Stimulated activated CD8-positive, alpha-beta memory T cell treated with anti-CD3 and anti-CD28 coated beads, Interleukin-7, amount 100 ng/mL, for 48 hours (primary cell): ENCODE results near the gene ATF6B.

Experiments
- DNase-seq, 2 donors: peaks; one replicate each; pipeline ENCODE4 v3.0.0-alpha.2; 2020; ENCODE audit warnings: low read depth in 1 of 2; ENCODE audit errors: extremely low read depth in 1 of 2

ATF6B gene

DNA sequence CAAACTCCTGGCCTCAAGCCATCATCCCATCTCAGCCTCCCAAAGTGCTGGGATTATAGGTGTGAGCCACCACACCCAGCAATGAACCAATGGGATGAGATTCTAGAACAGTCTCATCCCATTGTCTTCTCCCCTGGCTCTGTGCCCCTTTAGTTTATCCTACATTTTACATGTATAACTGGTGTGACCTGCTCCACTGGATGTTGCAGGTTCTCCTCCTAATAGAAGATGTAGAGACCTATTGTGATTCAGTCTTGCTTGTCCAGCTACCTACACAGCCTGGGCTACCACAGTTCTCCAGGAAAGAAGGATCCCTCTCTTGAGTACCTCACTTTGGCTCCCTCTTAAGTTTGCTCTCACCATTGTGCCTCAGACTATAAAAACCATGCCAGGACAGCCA, 4.1 kb upstream of the ATF6B start:
- no peak for DNase-seq

DNA sequence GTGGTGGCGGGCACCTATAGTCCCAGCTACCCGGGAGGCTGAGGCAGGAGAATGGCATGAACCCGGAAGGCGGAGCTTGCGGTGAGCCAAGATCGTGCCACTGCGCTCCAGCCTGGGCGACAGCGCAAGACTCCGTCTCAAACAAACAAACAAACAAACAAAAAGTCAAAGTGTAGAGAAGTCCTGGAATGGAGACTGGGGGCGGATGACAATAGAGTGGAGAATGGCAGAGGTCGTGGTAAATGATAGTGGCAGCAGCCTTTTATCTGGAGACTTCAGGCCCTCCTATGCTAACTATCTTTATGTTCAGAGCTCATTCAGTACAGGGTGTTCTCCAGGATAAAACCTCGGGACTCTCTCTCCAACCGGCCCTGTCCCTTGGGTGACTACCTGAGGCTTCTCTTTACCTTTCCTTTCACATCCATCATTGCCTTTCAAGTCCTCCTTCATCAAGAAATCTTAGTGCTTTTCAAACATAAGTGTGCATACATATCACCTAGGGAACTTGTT, 3.4 kb upstream of the ATF6B start:
- DNase-seq: no peak

DNA sequence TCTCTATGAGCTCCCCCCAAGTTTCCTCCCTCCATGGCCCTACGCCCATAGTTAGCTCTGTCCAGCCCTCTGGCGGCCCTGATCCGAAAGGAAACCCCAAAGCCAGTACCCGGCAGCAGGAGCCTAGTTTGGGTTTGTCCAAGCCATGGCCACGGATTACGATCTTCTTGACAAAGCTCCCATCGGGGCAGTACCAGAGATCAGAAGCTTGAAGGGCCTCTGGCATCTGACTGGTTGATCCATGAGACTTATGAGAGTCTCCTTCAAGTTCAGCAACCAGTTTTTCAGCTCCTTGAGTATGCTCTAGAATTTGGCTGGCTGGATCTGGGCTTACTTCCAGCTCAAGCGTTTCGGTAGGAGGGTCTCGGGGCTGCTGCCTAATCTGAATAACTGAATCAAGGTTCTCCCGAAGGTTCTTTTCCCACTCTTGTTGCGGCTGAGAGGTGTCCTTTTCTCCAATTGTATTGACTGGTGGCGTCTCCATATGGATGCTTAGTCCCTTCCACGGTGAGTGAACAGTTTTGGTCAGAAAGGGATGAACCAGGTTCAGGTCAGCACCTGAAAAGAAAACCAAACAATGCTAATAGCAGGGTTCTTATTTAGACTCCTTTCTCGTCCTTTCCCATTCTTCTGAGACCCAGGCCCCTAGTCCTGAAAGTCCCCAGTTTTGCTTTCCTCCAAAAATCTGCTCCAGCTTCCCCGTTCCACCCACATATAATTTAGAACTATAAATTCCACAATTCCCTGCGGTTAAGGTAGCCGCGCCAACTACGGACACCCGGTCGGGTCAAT, 1.4 kb upstream of the ATF6B start:
- DNase-seq: no peak

DNA sequence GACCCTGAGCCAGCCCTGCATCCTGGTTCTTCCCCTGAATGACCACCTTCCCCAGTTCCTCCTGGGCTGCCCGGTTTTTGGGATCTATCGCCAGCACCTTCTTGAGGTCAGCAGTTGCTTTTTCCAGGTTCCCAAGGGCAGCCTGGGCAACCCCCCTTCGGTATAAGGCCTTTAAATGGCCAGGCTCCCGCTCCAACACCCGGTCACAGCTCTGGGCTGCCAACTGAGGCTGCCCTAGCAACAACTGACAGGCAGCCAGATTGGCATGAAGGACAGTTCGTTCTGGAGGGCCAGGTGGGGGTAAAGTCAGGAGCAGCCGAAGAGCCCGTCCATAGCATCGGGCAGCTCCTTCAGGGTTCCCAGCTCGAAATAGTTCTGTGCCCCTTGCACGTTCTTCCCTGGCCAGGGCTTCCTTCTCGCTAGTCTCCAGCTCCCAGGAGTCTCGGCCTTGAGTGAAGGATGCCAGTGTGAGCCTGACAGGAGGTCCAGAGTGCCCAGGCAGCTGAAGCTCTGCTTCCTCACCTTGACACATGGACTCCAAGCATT, 778 bp upstream of the ATF6B start:
- no peak for DNase-seq

DNA sequence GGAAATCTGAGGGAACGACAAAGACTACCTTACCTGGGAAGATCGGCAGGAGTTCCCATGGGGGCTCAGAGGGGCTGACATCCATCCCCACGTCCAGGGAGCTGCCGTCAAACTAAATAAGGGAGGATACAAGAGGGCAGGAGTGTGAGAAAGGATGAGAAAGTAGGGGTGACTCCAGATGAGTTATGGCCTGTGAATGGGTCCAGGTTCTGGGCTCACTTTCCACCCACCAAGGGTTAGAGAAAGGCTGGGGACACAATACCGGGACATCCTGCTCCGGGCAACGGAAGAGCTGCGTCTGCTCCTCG, 683 bp downstream of the ATF6B start:
- DNase-seq: no peak

DNA sequence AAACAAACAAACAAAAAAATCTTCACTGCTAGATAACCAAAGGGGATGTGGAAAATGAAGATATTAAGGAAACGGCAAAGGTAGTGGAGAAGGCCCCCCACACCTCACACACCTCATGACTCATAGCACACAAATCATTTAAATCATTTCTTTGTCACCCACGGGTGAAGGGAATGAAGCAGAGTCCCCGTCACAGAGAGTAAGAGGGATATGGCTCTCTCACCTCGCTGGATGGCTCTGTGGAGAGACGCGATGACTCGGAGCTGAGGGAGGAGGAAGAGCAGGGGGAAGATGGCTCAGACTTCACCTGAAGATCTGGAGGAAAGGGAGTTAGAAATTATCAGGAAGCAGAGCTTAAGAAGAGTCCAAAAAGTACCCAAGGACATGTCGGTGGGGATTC, 1.2 kb downstream of the ATF6B start:
- no peak for DNase-seq

DNA sequence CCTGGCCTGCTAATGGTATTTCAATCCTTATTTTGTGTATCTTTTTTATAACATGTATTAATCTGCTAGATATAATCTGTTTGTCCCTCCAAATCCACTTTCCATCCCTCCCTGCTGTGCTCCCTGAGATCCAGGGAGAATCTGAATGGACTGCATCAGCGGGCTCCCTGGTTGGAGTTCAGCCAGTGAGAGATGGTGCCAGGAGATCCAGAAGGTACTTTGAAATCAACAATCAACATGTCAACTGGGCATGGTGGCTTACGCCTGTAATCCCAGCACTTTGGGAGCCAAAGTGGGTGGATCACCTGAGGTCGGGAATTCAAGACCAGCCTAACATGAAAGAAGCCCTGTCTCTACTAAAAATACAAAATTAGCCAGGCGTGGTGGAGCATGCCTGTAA, 4.4 kb downstream of the ATF6B start:
- no peak for DNase-seq

DNA sequence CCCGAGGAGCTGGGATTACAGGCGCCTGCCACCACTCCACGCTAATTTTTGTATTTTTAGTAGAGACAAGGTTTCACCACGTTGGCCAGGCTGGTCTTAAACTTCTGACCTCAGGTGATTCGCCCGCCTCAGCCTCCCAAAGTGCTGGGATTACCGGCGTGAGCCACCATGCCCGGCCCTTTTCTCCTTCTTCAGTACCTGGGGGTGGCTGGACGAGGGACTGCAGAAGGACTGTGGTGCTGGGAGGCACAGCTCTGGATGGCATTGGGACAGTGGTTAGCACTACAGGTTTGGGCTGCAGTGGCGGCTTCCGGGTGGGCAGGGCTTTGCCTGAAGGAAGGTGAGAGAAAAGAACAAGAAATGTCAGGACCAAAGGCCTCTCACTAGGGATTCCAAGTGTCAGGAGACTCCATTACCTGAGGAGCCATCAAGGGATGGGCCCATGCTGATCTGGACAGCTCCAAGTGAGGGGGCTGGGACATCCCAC, 7.4 kb downstream of the ATF6B start:
- DNase-seq: no peak

DNA sequence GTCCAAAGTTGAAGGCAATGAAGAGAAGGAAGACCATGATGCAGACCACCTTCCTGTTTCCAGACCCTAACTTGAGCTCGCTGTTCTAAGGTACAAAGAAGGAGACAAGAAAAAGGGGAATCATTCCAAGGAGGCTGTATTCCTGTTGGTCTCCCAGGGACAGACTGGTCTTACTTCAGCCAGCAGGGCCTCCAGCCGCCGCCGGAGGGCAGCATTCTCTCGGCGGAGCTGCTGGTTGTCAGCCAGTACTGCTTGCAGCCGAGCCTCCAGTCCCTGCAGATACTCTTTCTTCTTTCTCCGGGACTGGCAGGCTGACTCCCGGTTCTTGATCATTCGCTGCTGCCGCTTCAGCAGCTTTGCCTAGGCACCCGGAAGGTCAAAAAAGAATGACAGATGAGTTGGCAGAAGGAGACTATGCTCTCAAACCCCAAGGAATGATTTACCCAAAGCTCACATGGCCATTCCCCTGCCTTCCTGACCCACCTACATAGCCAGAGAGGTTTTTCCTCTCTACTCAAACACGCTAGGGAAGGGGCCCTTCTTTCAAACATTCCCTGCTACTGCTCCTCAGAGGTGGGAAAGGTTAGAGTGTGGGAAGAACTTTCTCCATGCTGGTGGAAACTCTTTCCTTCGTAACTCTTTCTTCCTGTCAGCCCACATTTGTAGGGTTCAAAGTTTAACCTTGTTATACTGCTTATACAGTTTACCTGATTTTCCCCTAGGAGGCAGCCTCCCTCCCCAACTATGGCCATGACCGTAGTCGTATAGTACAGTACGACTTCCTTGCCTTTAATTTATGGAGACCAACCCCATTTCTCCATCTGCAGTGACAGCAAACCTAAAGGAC, 9.0 kb downstream of the ATF6B start:
- peak; percentile 35 to 47 for DNase-seq

DNA sequence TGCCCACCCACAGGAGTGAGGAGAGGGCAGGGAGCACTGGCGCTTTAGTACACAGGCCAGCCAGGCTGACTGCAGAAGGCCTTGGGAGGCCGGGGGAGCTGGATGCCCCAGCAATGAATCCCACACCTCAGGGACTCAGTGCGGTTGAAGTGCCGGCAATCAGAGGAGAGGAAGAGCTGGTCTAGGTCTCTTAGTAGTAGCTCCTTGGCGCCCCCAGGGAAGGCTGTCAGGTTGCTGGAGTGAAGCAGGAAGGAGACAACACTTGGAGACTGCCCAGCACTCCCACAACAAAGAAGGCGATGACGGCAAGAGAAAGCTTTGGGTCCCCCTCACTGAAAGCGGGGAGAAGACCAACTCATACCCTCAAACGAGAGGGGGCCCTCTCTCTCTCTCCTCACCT, 10.6 kb downstream of the ATF6B start:
- no peak for DNase-seq

DNA sequence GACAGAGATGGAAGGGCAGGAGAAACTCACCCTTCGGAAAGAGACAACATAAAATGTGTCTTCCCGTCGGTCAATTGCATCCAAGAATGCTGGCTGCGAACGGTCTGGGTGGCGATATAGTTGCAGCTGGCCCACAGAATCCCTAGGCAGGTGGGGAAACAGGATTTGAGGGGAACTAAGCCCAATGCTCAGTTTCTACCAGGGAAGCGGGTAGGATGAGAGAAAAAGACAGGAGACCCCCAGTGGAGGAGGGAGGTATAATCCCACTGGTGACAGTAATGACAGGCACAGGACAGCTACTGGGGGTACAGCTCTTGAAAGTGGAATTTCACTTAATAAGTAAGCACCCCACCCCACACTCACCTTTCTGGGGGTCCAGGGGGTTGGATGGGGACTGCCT, 11.4 kb downstream of the ATF6B start:
- DNase-seq: no peak

DNA sequence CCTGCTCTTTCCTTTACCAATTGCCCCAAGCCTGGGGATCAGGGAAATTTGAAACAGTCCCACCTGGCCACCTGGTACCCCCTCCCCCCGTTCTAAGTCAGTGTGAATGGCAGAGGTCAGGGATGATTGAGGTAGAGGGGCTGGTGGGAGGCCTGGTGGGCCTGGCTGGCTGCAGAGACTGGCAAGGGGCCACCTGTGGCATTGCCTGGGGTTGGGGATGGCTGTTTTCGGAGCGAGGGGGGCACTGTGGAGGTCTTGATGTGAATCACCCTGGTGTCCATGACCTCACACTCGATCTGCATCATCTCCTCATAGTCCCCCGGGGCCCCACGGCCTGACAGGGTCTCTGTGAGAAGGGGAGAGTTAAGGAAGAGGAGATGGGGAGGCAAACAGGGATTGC, 12.4 kb downstream of the ATF6B start:
- DNase-seq: no peak

DNA sequence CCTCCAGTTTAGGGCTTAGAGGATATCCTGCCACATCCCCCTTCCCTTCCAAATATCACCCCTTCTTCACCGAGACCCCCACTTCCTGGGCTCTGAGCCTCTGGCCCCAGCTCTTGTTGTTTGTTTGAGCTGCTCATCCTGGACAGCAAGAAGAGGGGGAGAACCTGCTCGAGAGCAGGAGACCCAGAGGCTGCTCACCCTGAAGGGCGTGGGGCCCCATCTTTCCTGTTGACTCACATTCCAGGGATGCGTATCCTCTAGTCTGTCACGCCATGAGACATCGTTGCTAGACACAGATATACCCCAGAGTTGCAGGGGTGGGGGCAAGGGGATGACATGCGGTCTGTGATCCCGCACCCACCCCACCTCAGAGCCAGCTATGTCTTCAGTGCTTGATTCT, 13.2 kb downstream of the ATF6B start:
- DNase-seq: no peak

DNA sequence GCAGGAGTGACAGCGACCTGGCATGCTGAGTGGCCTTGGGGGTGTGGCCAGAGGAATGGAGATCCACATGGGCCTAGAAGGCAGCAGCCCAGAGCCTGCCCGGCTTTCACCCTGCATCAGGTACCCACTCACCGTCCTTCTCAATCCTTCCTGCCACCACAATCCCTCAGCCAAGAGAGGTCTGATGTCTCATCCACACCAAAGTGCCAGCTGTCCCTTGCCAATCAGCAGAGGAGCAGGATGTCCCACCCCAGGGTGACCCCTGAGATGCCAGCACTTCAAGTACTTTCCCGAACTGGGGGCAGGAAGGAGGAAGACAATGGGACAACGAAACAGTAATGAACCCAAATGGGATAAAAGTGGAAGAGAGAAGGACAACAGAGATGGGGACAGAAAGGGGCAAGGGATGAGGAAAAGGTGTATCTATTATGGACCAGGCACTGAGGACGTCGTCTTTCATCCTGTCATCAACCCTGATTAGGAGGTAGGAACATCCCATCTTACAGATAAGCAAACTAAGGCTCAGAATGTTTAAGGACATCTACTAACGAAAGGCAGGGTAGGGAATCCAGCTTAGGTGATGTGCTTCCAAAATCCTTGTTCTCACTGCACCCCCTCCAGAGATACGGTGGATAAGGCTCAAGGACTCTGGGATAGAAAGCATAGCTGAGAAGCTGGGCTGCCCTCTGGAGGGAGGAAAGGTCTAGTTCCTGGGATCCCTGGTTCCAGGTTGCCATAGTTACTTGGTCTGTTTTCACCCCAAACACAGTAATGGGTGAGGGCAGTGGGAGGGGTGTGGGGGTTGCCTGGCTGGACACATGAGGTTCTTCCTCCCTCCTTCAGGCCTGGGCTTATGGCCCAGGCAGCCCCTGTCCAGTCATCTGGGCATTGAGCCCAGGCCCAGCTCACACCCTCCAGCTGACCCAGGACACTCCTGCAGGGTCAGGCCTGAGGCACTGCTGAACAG, 14.4 kb downstream of the ATF6B start:
- DNase-seq: no peak

DNA sequence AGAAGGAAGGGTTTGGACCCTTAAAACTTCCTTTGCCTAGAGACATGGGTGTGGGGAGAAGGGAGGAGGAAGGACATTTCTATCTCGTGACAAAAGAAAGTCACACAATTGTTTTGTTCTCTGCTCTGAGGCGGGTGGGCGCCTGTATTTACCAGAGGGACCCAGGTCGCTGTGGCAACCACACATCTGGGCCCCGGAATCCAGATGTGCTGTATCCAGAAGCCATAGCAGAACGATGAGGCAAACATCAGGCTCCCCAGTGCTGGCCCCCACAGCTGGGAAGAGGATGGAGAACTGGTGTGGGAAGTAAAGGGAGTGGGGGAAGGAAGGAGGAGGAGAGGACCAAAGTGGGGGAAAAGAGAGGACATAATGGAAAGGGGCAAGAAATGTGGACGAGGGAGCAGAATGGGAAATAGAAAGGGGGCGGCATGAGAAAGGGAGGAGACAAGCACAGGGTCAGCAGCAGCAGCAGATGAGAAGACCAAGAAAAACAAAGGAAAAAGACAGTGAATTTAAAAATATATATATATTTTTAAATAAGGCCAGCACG, 15.5 kb downstream of the ATF6B start:
- DNase-seq: no peak

DNA sequence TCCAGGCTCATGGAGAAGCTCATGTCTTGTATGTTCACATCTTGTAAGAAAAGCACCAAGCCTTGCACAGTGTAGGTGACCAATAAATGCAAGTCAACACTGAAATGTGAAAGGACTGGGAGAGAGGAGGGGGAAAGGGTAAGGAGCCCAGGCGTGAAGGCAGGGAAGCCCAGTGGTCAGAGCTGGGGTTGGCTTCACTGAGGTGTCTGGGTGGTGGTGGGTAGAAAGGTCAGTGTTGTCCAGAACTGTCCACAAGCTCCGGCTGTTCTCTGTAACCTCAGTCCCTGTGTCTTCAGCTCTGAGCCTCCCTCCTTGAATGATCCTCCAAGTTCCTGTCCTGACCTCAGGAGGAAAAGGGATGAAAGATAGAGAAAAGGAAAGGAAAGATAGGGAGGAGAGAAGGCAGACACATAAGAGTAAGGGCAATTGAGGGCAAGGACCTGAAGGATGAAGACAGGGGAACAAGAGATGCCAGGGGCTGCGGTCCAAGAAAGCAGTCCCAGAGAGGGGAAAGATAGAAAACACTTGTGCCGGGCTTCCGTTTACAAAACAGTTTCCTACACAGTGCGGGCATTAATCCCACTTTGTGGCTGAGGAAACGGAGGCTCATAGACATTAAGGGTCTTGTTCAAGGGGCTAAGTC, 16.5 kb downstream of the ATF6B start:
- DNase-seq: no peak

DNA sequence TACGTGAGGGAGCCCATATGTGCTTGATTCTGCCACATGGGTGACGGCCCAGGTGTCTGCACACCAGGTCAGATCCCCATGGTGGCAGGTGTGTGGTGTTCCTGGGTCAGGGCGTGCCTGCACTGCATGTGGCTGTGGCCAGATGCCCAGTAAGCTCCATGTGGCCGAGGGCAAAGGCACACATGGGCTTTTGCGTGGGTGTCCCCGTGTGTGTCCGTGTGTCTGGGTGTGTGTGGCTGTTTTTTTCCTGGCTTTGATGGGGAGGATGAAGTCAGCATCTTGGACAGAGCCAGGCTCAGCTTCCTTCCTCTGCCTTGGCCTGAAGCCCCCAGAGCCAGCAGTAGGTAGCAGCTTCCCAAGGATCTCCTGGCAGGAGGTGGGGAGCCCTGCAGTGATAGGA, 17.4 kb downstream of the ATF6B start:
- DNase-seq: no peak

DNA sequence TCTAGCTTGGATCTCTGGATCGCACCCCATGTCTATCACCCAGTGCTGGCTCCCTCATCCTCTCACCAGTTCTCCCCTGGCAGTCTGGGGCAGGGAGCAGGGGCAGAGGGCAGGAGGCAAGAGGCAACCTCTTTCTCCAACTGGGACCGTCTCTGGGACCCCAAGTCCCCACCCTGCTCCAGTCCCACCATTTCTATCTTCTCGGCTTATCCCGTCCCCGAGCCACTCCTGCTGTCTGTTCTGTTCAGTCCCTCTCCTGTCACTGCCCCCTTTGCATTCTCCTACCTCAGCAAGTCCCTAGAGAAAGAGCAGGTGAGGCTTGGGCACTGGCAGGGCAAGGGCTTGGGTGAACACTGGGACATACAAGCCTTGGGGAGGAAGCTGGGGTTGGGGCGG, 18.3 kb downstream of the ATF6B start:
- DNase-seq: no peak

DNA sequence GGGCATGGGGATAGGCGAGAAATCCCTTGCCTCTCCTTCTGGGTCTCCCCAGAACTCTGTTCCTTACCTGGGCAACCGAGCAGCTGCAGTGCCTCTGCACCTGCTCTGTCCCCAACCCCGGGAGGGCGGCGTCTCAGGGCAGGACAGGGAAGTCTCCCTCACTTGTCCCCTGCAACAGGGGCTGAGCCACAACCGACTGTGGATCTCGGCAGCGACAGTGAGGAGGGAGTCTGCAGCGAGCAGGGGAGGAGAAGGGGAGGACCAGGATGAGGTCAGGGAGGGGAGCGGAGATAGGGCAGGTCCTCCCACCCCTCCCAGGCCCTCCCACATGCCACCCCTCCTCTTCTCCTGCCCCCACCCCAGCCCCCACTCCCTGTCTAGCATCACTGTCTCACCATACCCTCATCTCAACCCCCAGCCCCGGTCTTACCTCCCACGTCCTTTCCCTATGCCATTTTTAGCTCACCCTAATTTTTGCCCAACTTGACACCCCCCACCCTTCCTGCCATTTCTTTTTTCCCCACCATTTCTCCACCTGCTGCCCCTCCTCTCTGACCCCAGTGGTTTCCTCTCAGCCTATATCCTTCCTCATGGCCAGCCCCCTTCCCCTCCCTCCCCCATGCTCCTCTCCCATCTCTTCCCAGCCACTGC, 18.8 kb downstream of the ATF6B start, which contains the start of gene TNXB:
TSS of gene TNXB (minus strand) at position 225 of the 651 bp plus-strand sequence. CDS start 11,140 bp downstream, outside the sequence.
- no peak for DNase-seq
